ENCODE results near the gene AHRR. TPM values are rescaled to one million over a fixed set of nuclear protein-coding genes. Genes with fewer than 3 reads are reported as not detected.

AHRR gene
- polyA plus RNA-seq, 10 donors = 0.98 to 6.1 (median 2.4) TPM

DNA sequence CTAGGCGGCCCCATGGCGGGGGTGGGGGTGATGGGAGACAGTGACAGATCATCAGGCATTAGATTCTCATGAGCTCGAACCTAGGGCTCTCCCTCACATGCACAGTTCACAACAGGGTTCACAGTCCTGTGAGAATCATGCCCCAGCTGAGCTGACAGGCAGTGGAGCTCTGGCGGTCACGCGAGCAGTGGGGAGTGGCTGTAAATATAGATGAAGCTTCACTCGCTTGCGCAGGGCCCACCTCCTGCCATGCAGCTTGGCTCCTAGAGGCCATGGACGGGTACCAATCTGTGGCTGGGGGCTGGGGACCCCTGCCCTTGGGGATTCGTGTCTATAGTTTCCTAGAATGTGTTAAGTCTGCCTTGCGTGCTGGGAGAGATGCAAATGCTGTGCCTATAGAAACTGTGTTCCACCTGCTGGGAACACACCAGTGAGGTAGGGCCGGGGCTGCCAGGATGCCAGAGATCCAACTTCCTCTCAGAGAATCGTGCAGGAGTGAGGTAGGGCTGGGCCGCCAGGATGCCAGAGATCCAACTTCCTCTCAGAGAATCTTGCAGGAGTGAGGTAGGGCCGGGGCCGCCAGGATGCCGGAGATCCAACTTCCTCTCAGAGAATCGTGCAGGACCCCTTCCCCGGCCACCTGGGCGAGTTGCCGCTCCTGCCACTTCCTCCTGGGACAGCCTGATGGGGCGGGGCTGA is 107.4 kb downstream of the AHRR start:
- no peak for DNase-seq

DNA sequence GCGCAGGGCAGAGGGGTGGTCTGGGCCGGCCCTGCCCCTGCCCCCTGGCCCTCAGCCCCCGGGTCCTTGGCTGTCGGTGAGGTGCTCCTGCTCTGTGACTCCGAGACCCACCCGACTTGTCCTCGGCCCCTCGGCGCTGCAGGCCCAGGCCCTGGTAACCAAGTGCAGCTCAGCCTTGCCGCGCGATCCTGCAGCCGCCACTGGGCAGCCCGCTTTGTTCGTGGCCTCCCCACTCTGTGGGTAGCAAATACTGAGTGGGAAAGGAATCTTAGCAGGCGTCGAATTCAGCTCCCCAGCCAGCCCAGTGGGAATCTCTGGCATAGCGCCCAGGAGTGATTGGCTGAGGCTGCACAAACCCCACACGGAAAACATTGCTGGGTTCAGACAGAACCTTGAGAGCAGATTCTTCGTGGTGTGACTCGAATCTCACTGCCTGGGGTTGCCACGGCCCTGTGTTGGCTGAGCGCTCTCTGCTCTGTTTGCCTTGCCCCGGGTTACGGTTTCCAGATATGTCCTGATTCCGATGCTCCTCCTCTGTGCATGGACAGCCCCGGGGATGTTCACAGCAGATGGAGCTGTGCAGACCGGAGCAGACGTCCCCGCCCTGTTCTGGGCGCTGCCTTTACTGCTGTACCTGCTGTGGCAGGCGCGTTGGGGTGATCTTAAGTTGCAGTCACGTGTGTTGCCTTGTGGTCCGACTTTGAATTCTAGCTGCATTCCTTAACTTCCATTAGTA is 108.1 kb downstream of the AHRR start:
- DNase-seq = peak in 2 of 3 donors; percentile 68 to 84

DNA sequence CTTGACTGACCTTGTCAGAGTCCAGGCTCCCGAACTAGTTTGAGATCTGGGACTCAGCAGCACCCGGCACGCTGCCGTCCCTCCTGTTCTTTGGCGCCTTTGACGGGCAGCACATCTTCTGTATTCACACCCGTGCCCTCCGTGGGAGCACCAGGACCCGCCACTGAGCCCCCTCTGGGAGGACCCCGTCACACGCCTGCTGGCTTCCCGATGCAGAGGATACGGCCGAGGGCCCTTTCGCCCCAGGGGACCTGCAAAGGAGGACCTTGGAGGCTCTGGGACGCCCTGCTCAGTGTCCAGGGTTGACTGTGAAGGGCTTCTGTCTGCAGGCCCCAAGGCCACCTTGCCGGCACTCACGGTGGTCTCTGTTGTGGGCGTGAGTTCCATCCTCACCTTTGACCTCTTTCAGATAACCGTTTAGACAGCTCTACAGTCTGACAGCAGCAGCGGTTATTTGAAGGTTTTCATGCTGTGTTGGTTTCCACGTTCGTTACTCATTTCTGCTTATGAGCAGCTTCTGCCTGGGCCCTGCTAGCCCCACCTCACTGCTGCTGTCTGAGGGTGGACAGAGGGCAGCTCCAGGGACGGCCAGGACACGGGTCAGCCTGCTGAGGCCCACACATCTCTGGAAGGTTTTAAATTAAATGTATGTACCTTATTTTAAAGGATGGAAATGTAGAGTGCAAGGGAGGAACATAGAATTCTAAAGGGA is 108.9 kb downstream of the AHRR start:
- no peak for DNase-seq

DNA sequence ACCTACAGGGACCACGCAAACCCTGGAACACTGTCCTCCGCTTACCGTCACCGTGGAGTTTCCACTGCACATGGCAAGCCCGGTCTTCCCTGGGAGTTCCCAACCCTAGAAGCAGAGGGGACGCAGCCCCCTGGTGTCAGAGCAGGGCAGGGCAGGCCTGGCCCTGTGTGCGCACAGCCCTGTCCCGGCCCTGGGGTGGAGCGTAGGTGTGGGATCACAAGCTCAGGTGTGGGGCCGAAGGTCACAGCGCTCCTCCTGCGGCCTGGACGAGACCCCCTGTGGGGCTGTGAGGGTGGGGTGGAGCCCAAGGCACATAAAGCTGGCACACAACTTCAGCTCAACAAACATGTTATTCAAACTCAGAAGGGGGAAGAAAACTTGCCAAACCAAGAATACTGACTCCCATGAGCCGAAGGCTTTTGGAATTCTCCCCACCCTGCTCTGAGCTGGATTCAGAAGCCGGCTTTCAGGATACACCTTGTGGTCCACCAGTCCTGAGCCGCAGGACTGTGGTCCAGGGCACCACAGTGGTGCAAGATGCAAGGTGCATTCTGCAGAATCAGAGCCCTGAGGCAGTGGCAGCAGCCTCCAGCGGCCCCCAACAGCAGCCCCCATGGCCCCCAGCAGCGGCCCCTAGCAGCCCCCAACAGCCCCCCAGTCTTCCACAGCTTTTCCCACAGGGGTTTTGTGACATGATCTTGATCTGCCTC is 109.6 kb downstream of the AHRR start:
- peak in 2 of 3 donors; percentile 66 to 75 for DNase-seq

DNA sequence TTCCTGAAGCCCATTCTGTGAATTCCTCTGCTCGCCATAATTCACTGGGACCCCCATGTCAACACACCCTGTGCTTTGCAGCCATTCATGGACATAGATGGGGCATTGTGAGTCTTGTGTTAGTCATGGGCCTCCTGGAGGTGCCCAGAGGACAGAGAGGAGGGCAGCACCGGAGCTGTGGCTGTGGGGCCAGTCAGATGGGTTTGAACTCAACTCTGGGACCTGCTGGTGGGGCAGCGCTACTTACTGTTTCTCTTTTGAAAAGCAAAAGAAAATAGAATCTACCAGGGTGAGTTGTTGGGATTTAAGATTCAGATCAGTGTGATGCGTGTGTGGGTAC is 110.2 kb downstream of the AHRR start:
- DNase-seq = no peak

DNA sequence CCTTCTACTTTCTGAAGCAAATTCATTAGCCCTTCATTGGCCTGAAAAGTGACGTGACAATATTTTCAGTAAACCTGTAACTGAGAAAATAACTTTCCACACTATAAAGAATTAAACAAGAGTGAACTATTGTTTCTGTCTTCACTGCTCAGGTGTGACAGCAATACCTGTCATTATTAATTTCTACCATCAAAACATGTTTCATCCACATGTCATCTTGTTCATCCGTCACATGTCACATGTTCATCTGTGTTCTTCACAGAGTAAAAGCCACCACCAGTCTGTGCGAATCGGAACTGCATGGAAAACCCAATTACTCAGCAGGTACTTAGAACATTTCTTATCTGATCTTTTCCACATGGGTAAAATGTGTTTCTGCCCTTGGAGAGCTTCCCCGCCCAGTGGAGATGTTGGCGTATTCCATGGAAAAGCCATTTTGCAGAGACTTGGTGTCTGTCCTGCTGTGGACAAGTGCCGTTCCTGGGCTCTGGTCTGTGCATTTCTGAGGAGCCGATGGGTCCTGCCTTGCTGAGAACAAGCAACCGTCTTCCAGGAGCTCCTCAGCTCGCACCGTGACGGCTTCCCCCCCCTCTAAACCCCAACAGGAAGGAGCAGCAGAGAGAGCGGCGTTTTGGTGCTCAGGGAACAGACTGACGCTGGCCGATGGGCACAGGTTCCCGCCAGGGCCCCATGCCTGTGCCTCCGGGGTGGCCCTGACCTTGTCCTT is 110.8 kb downstream of the AHRR start:
- DNase-seq = no peak

DNA sequence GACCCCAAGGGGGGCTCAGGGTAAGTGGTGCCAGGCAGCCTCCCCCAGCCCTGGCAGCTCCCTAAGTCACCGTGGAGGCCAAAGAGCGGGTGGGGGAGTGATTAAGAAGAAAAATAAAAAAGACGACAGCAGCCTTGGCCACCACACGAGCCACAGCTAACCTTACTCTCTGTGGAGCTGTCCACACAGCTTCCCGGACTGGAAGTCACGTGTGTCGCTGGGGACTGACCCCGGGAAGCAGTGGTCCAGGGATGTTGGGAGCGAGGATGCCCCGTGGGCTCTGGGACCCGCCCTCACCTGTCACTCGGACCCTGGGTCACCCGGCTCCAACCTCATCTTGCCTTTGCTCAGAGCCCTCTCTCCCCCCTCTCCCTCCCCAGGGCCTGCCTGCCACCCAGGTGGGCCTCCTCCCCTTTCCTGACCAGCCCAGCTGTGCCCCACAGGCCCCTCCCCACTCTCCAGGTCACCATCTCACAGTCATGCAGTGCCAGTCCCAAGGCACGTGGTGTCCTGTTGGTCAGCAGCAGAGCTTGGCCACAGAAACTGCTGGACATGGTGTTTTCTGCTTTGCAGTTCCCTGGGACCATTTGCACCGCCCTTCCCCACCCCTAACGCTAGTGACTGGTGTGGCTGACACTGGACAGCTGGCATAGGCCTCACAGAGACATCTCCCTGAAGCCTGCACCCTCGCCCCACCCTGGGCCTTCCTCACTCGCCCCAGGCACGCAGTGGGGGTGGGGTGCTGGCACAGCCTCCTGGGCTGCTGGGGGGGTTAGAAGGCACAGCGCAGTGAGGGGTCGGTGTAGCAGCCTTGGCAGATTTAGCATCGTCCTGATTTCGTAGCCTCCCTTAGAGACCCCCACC is 111.6 kb downstream of the AHRR start:
- DNase-seq = no peak

DNA sequence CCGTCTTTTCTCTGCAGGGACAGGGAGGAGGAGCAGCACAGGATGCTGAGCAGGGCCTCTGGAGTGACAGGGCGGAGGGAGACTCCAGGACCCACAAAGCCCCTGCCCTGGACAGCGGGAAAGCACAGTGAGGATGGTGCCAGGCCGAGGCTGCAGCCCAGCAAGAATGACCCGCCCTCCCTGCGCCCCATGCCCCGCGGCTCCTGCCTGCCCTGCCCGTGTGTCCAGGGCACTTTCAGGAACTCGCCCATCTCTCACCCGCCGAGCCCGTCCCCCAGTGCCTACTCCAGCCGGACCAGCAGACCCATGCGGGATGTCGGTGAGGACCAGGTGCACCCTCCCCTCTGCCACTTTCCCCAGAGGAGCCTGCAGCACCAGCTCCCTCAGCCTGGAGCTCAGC is 112.3 kb downstream of the AHRR start:
- DNase-seq = no peak

DNA sequence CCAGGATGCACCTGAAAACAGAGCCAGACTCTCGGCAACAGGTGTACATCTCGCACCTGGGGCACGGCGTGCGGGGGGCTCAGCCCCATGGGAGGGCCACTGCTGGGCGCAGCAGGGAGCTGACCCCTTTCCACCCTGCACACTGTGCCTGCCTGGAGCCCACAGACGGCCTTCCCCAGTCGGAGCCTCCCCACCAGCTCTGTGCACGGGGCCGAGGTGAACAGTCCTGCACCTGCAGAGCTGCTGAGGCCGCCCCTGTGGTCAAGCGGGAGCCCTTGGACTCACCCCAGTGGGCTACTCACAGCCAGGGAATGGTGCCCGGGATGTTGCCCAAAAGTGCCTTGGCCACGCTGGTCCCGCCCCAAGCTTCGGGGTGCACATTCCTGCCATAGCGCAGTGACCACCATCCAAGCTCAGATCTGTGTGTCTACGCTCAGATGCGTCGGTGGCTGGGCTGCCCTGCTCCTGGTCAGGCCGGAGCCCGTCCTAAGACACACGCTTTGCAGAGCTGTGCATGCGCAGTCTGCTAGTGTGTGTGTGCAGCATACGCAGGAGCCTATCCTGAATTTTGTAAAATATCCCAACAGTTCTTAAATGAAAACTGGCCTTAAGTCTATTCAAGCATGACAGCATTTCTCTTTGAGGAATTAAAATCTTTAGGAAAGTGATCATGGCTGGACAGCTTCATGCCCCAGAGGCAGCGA is 113.1 kb downstream of the AHRR start:
- DNase-seq = no peak

DNA sequence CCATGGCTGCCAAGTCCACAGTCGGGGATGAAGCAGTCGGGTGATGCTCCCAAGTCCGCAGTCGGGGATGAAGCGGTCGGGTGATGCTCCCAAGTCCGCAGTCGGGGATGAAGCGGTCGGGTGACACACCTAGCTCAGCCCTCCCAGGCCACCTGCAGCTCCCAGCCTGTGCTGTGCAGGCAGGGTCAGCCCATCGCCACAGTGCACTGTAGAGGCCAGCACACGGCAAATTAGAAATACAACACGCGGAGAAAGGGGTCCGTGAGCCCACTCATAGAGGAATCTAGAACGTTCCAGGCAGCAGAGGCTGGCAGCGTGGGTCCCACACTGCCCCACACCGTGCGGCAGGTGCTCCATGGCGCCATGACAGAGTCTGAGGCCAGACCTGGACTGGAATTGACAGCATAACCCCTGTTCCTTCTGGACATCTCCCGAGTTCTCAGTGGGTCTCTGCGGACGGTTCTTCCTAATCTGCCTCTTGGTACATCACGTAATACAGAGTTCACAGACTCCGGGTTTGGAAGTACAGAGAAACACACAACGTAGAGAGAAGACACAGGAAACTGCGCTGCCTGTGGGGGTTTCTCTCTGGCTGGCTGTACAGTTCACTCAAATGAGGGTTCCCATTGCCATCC is 113.8 kb downstream of the AHRR start:
- DNase-seq = no peak

DNA sequence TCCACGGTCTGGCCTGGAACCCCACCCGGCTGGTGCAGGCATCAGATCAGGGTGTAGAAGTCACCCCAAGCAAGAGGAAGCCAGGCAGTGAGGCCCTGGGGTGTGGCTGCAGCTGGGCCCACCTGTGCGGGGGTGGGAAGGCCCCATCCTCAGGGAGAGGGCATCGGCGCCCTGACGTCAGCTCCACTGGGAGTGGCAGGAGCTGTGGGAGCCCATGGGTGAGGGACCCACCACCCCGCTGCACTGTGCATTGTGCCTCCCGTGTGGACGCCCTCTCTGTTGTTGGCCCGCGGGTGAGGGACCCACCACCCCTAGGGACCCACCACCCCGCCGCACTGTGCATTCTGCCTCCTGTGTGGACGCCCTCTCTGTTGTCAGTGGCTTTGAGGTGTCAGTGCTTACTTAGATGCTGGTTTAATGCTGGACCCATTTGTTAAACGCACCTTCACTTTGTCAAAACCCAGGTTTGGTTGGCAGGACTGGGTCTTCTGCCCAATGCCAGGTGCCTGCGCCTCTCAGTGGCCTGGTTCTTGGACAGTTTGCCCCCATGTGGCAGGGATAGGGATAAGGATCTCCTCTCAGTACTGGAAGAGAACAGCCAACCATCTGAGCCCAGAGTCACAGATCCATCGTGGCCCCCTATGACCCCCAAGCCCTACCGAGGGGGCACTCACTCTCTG is 114.6 kb downstream of the AHRR start:
- no peak for DNase-seq

DNA sequence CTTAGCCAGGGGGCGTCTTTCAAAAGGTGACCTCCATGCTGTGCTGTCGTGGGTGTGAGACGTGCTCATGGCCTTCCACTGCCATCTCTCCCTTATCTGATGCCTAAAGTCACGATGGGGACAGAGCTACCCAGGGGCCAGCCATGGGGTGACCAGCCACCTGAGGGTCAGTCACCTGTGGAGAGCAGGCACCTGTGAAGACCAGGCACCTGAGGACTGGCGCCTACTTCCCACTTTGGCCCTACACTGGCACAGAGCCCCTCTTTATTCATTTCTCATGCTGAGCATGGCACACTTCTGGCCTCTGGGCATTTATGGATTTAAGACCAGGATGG is 115.1 kb downstream of the AHRR start:
- DNase-seq = no peak

DNA sequence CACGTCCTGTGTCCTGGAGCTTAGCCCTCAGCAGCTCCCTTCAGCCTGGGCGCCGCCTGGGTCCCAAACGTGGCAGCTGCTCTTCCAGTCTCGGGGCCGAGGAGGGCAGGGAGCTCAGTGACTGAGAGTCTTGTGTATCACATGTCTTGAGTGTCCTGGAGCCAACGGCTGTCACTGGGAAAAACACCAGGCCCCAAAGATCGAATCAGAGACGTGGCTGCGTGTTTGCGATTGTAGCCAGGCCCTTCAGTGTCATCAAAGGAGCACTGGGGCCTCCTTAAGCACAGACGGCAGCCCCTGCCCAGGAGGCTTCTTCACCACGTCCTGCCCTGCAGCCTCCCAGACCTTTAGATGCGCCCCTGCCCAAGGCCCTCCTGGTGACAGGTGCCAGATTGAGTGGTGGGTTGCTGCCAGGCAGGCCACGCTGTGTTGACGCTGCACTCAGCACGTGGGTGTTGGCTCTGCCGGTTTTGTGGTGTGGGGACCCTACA is 115.8 kb downstream of the AHRR start:
- no peak for DNase-seq

DNA sequence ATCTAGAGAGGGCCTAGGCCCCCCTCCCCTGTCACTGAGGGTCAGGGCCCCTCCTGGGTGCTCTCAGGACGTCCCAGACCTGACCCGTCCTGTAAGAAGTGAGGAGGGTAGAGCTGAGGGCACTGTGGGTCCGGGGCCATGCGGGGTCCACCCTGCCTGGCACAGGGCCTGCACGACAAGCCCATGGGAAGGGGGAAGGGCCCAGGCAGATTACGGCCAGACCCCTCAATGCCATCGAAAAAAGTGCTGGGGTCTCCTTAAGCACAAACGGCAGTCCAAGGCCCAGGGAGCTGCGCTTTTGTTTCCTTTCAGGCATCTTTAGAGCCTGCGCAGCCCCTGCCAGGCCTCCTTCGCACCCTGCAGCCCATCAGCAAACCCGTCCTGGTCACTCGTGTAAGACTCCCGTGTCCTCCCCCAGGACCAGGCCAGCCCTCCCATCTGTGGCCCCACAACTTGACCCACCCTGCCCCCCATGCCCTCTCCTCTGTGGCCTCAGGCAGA is 117.0 kb downstream of the AHRR start:
- no peak for DNase-seq

DNA sequence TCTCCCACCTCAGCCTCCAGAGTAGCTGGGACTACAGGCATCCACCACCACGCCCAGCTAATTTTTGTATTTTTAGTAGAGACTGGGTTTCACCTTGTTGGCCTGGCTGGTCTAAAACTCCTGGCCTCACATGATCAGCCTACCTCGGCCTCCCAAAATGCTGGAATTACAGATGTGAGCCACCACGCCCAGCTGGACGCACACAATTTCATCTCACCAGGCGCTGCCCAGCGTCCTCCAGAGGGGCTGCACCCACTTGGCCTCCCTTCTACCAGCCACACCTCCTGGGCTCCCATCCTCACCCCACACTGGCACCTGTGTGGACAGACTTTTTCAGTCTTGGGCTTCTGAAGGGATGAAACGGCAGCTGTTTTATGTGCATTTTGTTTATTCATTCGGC is 117.7 kb downstream of the AHRR start:
- DNase-seq = no peak

DNA sequence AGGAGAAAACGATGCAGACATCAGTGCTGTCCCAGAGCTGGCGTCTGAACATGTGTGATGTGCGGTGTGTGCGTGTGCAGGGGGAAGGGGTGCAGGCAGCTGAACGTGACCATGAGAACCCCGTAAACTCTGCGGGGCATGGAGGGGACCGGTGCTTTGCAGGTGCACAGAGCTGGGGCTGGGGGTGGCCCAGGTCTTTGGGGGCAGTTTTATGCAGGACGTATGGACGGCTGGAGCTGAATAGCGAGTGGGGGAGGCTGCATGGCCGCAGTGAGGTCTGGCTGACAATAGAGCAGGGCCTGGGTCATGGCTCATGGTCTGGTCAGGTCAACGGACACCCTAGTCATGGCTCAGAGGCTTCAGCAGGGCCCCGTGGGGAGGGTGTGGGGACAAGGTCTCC is 118.1 kb downstream of the AHRR start:
- DNase-seq = no peak

DNA sequence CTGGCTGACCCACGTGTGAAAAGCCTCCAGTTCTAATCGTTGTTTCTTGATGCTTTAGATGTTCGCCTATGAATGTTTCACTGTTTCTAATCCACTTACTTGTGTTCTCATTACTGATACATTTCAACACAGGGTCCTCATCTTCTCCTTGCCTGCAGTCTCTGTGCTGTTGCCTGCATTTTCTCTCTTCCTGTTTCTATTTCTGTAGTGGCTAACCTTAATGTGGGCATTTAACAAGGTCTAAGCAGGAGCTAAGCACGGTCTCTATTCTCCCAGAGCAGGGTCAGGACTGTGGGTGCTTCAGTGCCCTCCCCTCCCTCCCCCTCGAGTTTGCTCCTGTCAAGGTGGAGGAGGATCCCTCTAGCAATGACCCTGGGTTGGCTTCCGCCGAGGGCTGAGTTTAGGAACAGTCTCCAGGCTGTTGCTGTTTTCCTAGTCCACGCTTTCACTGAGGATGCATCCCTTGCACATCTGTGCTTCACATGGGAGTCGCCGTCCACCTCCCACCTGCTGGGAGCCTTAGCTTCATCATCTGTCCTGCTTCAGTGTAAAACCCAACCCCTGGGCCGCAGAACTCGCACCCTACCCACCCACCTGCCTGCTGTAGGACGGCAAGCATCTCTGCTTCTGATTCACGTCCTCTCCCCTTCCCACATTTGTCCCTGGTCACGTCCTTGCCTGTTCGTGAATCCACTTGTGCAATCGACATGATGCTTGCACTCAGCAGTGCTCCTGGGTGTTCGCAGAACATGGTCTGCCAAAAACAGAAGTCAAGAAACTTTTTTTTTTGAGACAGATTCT is 119.1 kb downstream of the AHRR start:
- DNase-seq = no peak

DNA sequence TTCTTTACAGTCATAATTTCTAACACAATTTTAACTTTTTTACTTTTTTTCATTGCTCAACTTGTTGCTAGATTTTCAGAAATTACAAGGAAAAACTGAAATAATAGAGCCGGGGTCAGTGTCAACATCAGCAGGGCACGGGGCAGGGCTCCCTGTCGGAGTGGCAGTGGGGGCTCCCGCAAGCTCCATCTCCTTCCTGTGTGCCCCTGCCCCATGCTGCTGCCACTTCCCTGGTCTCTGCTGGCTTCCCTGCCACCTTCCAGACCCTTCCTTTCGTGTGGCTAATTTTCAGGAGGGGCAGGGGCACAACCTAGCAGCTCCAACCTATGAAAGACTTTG is 120.5 kb downstream of the AHRR start:
- no peak for DNase-seq

Data from muscle of back (tissue), 11 donors.